Fibroblast of lung (primary cell): ENCODE results near the gene PPP1R12C.

ENCODE experiments used
- CTCF ChIP-seq, 2 donors: IDR thresholded peaks in 1 of 2; conservative IDR thresholded peaks in 1 of 2; 1 replicate in 1 of 2; 2 replicates in 1 of 2; pipeline ENCODE4 v1.5.1; 2011 to 2012; ENCODE audit warnings: low read length in 2 of 2, control low read depth in 1 of 2, inconsistent platforms in 1 of 2, low read depth in 1 of 2, mild to moderate bottlenecking in 1 of 2
- EZH2 ChIP-seq: IDR thresholded peaks from 2 replicates; pipeline ENCODE4 v1.5.1; 2012; ENCODE audit warnings: low read length, control low read depth, mild to moderate bottlenecking; ENCODE audit errors: missing control alignments

- TF ChIP-seq CTCF (conservative IDR thresholded peaks at IDR 0.05 in 1 of 2, IDR thresholded peaks at IDR 0.05 in 1 of 2; ENCODE audit: low read depth in 1 of 2, low read length in 2 of 2) (no peak), EZH2 (no peak)
Observed at GRCh38 chr19:55134736-55135135, 17.3 kb upstream of the PPP1R12C start.
